Cardiac fibroblast (primary cell): ENCODE data around the gene C5AR1.

Experiments
- DNase-seq, 2 donors: peaks; one replicate each; pipeline versions ENCODE4 v3.0.0 to v3.0.0-alpha.2; 2010; ENCODE audit warnings: low read depth in 2 of 2
- H3K4me3 ChIP-seq, 2 donors: replicated peaks in 1 of 2; 1 replicate in 1 of 2; 2 replicates in 1 of 2; pipeline ENCODE4 v1.5.1; 2011; ENCODE audit warnings: low read depth in 2 of 2, low read length in 2 of 2, mild to moderate bottlenecking in 2 of 2, moderate library complexity in 1 of 2
- CTCF ChIP-seq: IDR thresholded peaks from one replicate; pipeline ENCODE4 v1.5.1; 2011; ENCODE audit warnings: low read depth, mild to moderate bottlenecking, low read length, inconsistent platforms

C5AR1 gene

GRCh38 chr19:47371261-47371660 lies 61.6 kb downstream of the C5AR1 start:
- no peak for DNase-seq
- no peak overlapping the region for H3K4me3 ChIP-seq

More at GRCh38 chr19:47371261-47371660, 61.6 kb downstream of the C5AR1 start:
- no peak for TF ChIP-seq CTCF
